ENCODE results near the gene TMPRSS13. TPM values are rescaled to one million over a fixed set of nuclear protein-coding genes. Genes with fewer than 3 reads are reported as not detected.
A peak's percentile ranks its signal among the peaks of the same experiment; 100 is the strongest.
"Not testable (repeated sequence)": the region's sequence is repeated elsewhere in the genome, so short reads cannot be mapped to it uniquely, and the experiment has no call there.

Gene TMPRSS13
- total RNA-seq, 1 donor from 2014 or later = not detected

- no peak for DNase-seq (ENCODE audit: missing footprints)
- intact Hi-C loops (cut with DNase I) = no loop called here
- no peak for ATAC-seq
Measured at GRCh38 chr11:117953024-117953671, 23.9 kb upstream of the TMPRSS13 start.

GRCh38 chr11:117950993-117951961 lies 22.1 kb upstream of the TMPRSS13 start:
- no peak for ATAC-seq
- intact Hi-C loops (cut with DNase I) = no loop called here

GRCh38 chr11:117950301-117950700 lies 21.1 kb upstream of the TMPRSS13 start:
- intact Hi-C loops (cut with DNase I) = no loop called here
- no peak for DNase-seq (ENCODE audit: missing footprints)
- ATAC-seq = no peak

More at GRCh38 chr11:117950993-117951961, 22.1 kb upstream of the TMPRSS13 start:
- DNase-seq (ENCODE audit: missing footprints) = no peak

GRCh38 chr11:117949062-117949461 lies 19.9 kb upstream of the TMPRSS13 start:
- no peak for ATAC-seq
- no peak for DNase-seq (ENCODE audit: missing footprints)
- intact Hi-C loops (cut with DNase I) = loop anchor here (5.0 to 10.0 kb wide), 2 partner anchors 103 to 524 kb away; no protein-coding TSS in a partner anchor

- intact Hi-C loops (cut with DNase I) = loop anchor here (5.0 to 10.0 kb wide), 2 partner anchors 104 to 524 kb away; no protein-coding TSS in a partner anchor
- ATAC-seq; DNase-seq (ENCODE audit: missing footprints): not testable (repeated sequence)
Measured at GRCh38 chr11:117948466-117948865, 19.3 kb upstream of the TMPRSS13 start.

- intact Hi-C loops (cut with DNase I) = loop anchor here (1.0 to 10.0 kb wide), 4 partner anchors 103 to 523 kb away; no protein-coding TSS in a partner anchor
- DNase-seq (ENCODE audit: missing footprints); ATAC-seq: not testable (repeated sequence)
Measured at GRCh38 chr11:117947751-117948150, 18.5 kb upstream of the TMPRSS13 start.

- DNase-seq (ENCODE audit: missing footprints) (peak; percentile 89), ATAC-seq (peak; percentile 96)
- intact Hi-C loops (cut with DNase I) = loop anchor here (1.0 to 10.0 kb wide), 4 partner anchors 103 to 522 kb away; no protein-coding TSS in a partner anchor
Measured at GRCh38 chr11:117946842-117947526, 17.8 kb upstream of the TMPRSS13 start.

- DNase-seq (ENCODE audit: missing footprints) = no peak
- intact Hi-C loops (cut with DNase I) = loop anchor here (2.0 to 10.0 kb wide), 3 partner anchors 106 to 521 kb away; no protein-coding TSS in a partner anchor
- no peak for ATAC-seq
Measured at GRCh38 chr11:117946156-117946841, 17.1 kb upstream of the TMPRSS13 start.

GRCh38 chr11:117945047-117945810 lies 16.0 kb upstream of the TMPRSS13 start:
- DNase-seq (ENCODE audit: missing footprints) (no peak), ATAC-seq (no peak)
- intact Hi-C loops (cut with DNase I) = loop anchor here (5.0 to 10.0 kb wide), 2 partner anchors 107 to 520 kb away; no protein-coding TSS in a partner anchor

- no peak for DNase-seq (ENCODE audit: missing footprints)
- intact Hi-C loops (cut with DNase I) = loop anchor here (10.0 kb wide), 1 partner anchor 520 kb away; no protein-coding TSS in a partner anchor
- no peak for ATAC-seq
Measured at GRCh38 chr11:117944554-117944953, 15.4 kb upstream of the TMPRSS13 start.

GRCh38 chr11:117941976-117942654 lies 12.9 kb upstream of the TMPRSS13 start:
- DNase-seq (ENCODE audit: missing footprints) (no peak), ATAC-seq (no peak)
- intact Hi-C loops (cut with DNase I) = loop anchor here (10.0 kb wide), 1 partner anchor 517 kb away; no protein-coding TSS in a partner anchor

GRCh38 chr11:117941163-117941707 lies 12.0 kb upstream of the TMPRSS13 start:
- intact Hi-C loops (cut with DNase I) = loop anchor here (10.0 kb wide), 1 partner anchor 516 kb away; no protein-coding TSS in a partner anchor
- no peak for DNase-seq (ENCODE audit: missing footprints)
- ATAC-seq = no peak

GRCh38 chr11:117940736-117941135 lies 11.5 kb upstream of the TMPRSS13 start:
- DNase-seq (ENCODE audit: missing footprints) (no peak), ATAC-seq (no peak)
- intact Hi-C loops (cut with DNase I) = loop anchor here (10.0 kb wide), 1 partner anchor 516 kb away; no protein-coding TSS in a partner anchor

- no peak for DNase-seq (ENCODE audit: missing footprints)
- intact Hi-C loops (cut with DNase I) = no loop called here
- no peak for ATAC-seq
Measured at GRCh38 chr11:117936973-117937372, 7.8 kb upstream of the TMPRSS13 start.

GRCh38 chr11:117934526-117935307 lies 5.5 kb upstream of the TMPRSS13 start:
- no peak for ATAC-seq
- intact Hi-C loops (cut with DNase I) = no loop called here
- DNase-seq (ENCODE audit: missing footprints) = no peak

- ATAC-seq (no peak), DNase-seq (ENCODE audit: missing footprints) (no peak)
- intact Hi-C loops (cut with DNase I) = no loop called here
Measured at GRCh38 chr11:117933930-117934329, 4.7 kb upstream of the TMPRSS13 start.

All from Right ventricle myocardium inferior (tissue), 1 donor.